HG03521 (cell line): ENCODE measurements around the gene BMP15.

Experiments used
- ATAC-seq: cut with Tn5 transposase; IDR thresholded peaks from one replicate; pipeline ENCODE4 v1.9.1; 2021; ENCODE audit warnings: mild to moderate bottlenecking, moderate library complexity; ENCODE audit not compliant: unreplicated experiment

Gene BMP15

GRCh38 chrX:50910685-50911176, at the start of gene BMP15:
TSS of gene BMP15 (plus strand) at chrX:50910735. CDS start at chrX:50910784, 49 bp downstream.
- no peak for ATAC-seq

GRCh38 chrX:50863471-50863870, 47.1 kb upstream of the BMP15 start:
- ATAC-seq = no peak

- ATAC-seq = no peak
These were observed 45.2 kb upstream of the BMP15 start for GRCh38 chrX:50865311-50865710.

- ATAC-seq = no peak
These were observed 38.5 kb upstream of the BMP15 start for GRCh38 chrX:50871922-50872453.

GRCh38 chrX:50874876-50875275, 35.7 kb upstream of the BMP15 start:
- no peak for ATAC-seq

- no peak for ATAC-seq
These were observed 34.0 kb upstream of the BMP15 start for GRCh38 chrX:50876551-50876950.

GRCh38 chrX:50877310-50877709, 33.2 kb upstream of the BMP15 start:
- ATAC-seq = no peak

- ATAC-seq = no peak
These were observed 29.5 kb upstream of the BMP15 start for GRCh38 chrX:50881028-50881427.

GRCh38 chrX:50888884-50889283, 21.7 kb upstream of the BMP15 start:
- no peak for ATAC-seq

GRCh38 chrX:50889582-50889981, 21.0 kb upstream of the BMP15 start:
- no peak for ATAC-seq

- no peak for ATAC-seq
These were observed 17.5 kb upstream of the BMP15 start for GRCh38 chrX:50893047-50893446.

GRCh38 chrX:50893466-50893865, 17.1 kb upstream of the BMP15 start:
- no peak for ATAC-seq

GRCh38 chrX:50905334-50905733, 5.2 kb upstream of the BMP15 start:
- ATAC-seq = no peak

- no peak for ATAC-seq
These were observed 3.0 kb downstream of the BMP15 start for GRCh38 chrX:50913520-50913919.

- no peak for ATAC-seq
These were observed 9.6 kb downstream of the BMP15 start for GRCh38 chrX:50920132-50920531.

GRCh38 chrX:50927127-50927526, 16.6 kb downstream of the BMP15 start:
- ATAC-seq = no peak

- no peak for ATAC-seq
These were observed 31.1 kb downstream of the BMP15 start for GRCh38 chrX:50941638-50942037.

- no peak for ATAC-seq
These were observed 31.9 kb downstream of the BMP15 start for GRCh38 chrX:50942471-50942870.

GRCh38 chrX:50952406-50952805, 41.9 kb downstream of the BMP15 start:
- ATAC-seq = no peak

GRCh38 chrX:50953832-50954231, 43.3 kb downstream of the BMP15 start:
- no peak for ATAC-seq

GRCh38 chrX:50962156-50962555, 51.6 kb downstream of the BMP15 start:
- no peak for ATAC-seq

- ATAC-seq = no peak
These were observed 53.3 kb downstream of the BMP15 start for GRCh38 chrX:50963842-50964241.
